Endothelial cell of umbilical vein (primary cell): ENCODE measurements around the gene KRT8. TPM values are rescaled to one million over a fixed set of nuclear protein-coding genes. Genes with fewer than 3 reads are reported as not detected.

ENCODE experiments used
- BruUV-seq: library from RNA; stranded (reverse); fragments of 400-500 nt; replicated peaks from 2 replicates; lab custom pipeline; 2021; lab: Mats Ljungman, UMichigan
- CTCF ChIA-PET: fragments of 300-600, 350-600 bp; sonication (Branson Sonifier 250); formaldehyde crosslinking; loops from one replicate; lab custom pipeline; 2021; ENCODE audit warnings: antibody characterized with exemption, inconsistent platforms; lab: Charles Lee
- POLR2A ChIA-PET: fragments of 300-600, 350-600 bp; sonication (Branson Sonifier 250); formaldehyde crosslinking; loops from one replicate; lab custom pipeline; 2021; ENCODE audit warnings: antibody characterized with exemption, inconsistent platforms; lab: Charles Lee
- DNase-seq: peaks from one replicate; pipeline ENCODE4 v3.0.0-alpha.2; 2011; ENCODE audit warnings: low read depth, low spot score
- FAIRE-seq: peaks from 2 replicates; lab custom pipeline; 2011; peaks lifted over from hg19 to GRCh38; lab: Jason Lieb, UNC
- H2AFZ ChIP-seq: 2 replicates; pipeline ENCODE4 v1.6.0; 2012; ENCODE audit warnings: low read depth, low read length, control low read depth, inconsistent platforms
- H3K27ac ChIP-seq: 2 replicates; pipeline ENCODE4 v1.5.1; 2011; ENCODE audit warnings: low read depth, mild to moderate bottlenecking, control low read depth, low read length, moderate library complexity; ENCODE audit not compliant: insufficient read depth
- H3K27me3 ChIP-seq, 2 experiments: 2 replicates each; pipeline versions ENCODE4 v1.6.0 to v1.6.1; 2011; ENCODE audit warnings: low read length in 2 of 2, mixed read lengths in 1 of 2; ENCODE audit not compliant: control insufficient read depth in 2 of 2, insufficient read depth in 2 of 2
- H3K36me3 ChIP-seq, 2 experiments: 2 replicates in 1 of 2; 3 replicates in 1 of 2; pipeline ENCODE4 v1.5.1; 2011; ENCODE audit warnings: low read length in 2 of 2, mild to moderate bottlenecking in 1 of 2, moderate library complexity in 1 of 2; ENCODE audit not compliant: control insufficient read depth in 2 of 2, insufficient read depth in 2 of 2; ENCODE audit errors: extremely low read depth in 1 of 2
- H3K4me1 ChIP-seq: 3 replicates; pipeline ENCODE4 v1.5.1; 2011; ENCODE audit warnings: mild to moderate bottlenecking, low read length; ENCODE audit not compliant: control insufficient read depth, insufficient read depth; ENCODE audit errors: extremely low read depth
- H3K4me2 ChIP-seq: 2 replicates; pipeline ENCODE4 v1.6.1; 2011; ENCODE audit warnings: low read length, control low read depth, mixed read lengths; ENCODE audit not compliant: insufficient read depth
- H3K4me3 ChIP-seq, 3 experiments: fragments of 200-600 bp in 1 of 3; sonication (generic), shearing (Covaris generic) in 1 of 3; replicated peaks in 1 of 3; 2 replicates each; pipeline ENCODE4 v1.5.1; 2011 to 2016; ENCODE audit warnings: control low read depth in 3 of 3, low read length in 3 of 3, mild to moderate bottlenecking in 2 of 3, inconsistent platforms in 1 of 3, low read depth in 1 of 3, moderate library complexity in 1 of 3; ENCODE audit not compliant: insufficient read depth in 1 of 3
- H3K79me2 ChIP-seq: 2 replicates; pipeline ENCODE4 v1.6.0; 2012; ENCODE audit warnings: low read length, inconsistent platforms; ENCODE audit not compliant: control insufficient read depth, insufficient read depth
- H3K9ac ChIP-seq: replicated peaks from 2 replicates; pipeline ENCODE3; 2011; ENCODE audit warnings: low read length, control low read depth; ENCODE audit not compliant: insufficient read depth; ENCODE audit errors: extremely low read depth
- H3K9me1 ChIP-seq: replicated peaks from 3 replicates; pipeline ENCODE4 v1.6.0; 2011; ENCODE audit warnings: mild to moderate bottlenecking, low read length; ENCODE audit not compliant: control insufficient read depth, insufficient read depth; ENCODE audit errors: extremely low read depth
- H3K9me3 ChIP-seq: replicated peaks from 2 replicates; pipeline ENCODE4 v1.5.1; 2012; ENCODE audit warnings: low read length, inconsistent platforms; ENCODE audit not compliant: control insufficient read depth, insufficient read depth
- H4K20me1 ChIP-seq: replicated peaks from 2 replicates; pipeline ENCODE3; 2011; ENCODE audit warnings: mild to moderate bottlenecking, low read length; ENCODE audit not compliant: control insufficient read depth, insufficient read depth; ENCODE audit errors: extremely low read depth
- EZH2 ChIP-seq: IDR thresholded peaks from 2 replicates; pipeline ENCODE4 v1.6.1; 2012; ENCODE audit warnings: borderline replicate concordance, low read depth, mild to moderate bottlenecking, moderate library complexity, low read length, inconsistent platforms; ENCODE audit not compliant: severe bottlenecking
- FOS ChIP-seq: IDR thresholded peaks from 2 replicates; pipeline ENCODE4 v1.6.1; 2011; ENCODE audit warnings: mild to moderate bottlenecking, low read length, moderate library complexity, borderline replicate concordance; ENCODE audit not compliant: insufficient read depth
- GATA2 ChIP-seq: IDR thresholded peaks from 2 replicates; pipeline ENCODE4 v1.7.0; 2011; ENCODE audit warnings: low read depth, mild to moderate bottlenecking, moderate library complexity, mixed read lengths, low read length; ENCODE audit not compliant: insufficient read length, insufficient read depth
- JUN ChIP-seq: IDR thresholded peaks from 2 replicates; pipeline ENCODE4 v1.6.1; 2011; ENCODE audit warnings: borderline replicate concordance, low read depth; ENCODE audit not compliant: insufficient read length, insufficient read depth
- MYC ChIP-seq: IDR thresholded peaks from one replicate; pipeline ENCODE4 v1.6.1; 2011; ENCODE audit warnings: mild to moderate bottlenecking, low read depth, low read length
- POLR2A ChIP-seq: IDR thresholded peaks from 2 replicates; pipeline ENCODE4 v1.6.1; 2012; ENCODE audit warnings: low read depth, mild to moderate bottlenecking, control low read depth, low read length
- POLR2AphosphoS5 ChIP-seq: IDR thresholded peaks from 2 replicates; pipeline ENCODE4 v1.6.1; 2012; ENCODE audit warnings: low read depth, mild to moderate bottlenecking, control low read depth, low read length, moderate library complexity; ENCODE audit not compliant: insufficient read depth
- dilution Hi-C: fragments of 300-500 bp; cut with MboI; formaldehyde crosslinking; loops from one replicate; pipeline ENCODE4 v1.15.0; 2019; ENCODE audit warnings: low sequenced_read_pairs; ENCODE audit not compliant: extremely low pct_ligation_motif_present
- intact Hi-C: fragments of 100-400 bp; cut with micrococcal nuclease; formaldehyde crosslinking; loops from one replicate; pipeline ENCODE4 v1.10.0; 2022
- polyA plus RNA-seq, 4 experiments: library from polyadenylated mRNA; depleted of rRNA in 3 of 4; stranded (reverse) in 3 of 4; unstranded in 1 of 4; fragments of >200 nt; gene quantifications; 2 replicates each; pipeline versions ENCODE4 v1.2.1 to v1.2.3, GENCODE V29; 2011 to 2012; ENCODE audit warnings: missing spikeins in 1 of 4
- total RNA-seq: library from RNA; stranded (reverse); gene quantifications from 2 replicates; pipeline ENCODE4 v1.2.3, GENCODE V29; 2021
- TF ChIP-seq, protein P1 (sequence below), 2 donors: IDR thresholded peaks; 1 replicate in 1 of 2; 2 replicates in 1 of 2; pipeline ENCODE4 v1.5.1; 2011; ENCODE audit warnings: low read length in 2 of 2, mild to moderate bottlenecking in 2 of 2, moderate library complexity in 2 of 2, control low read depth in 1 of 2, inconsistent platforms in 1 of 2, low read depth in 1 of 2; ENCODE audit not compliant: insufficient read depth in 1 of 2; ENCODE audit errors: extremely low read depth in 1 of 2
- TF ChIP-seq, protein P2 (sequence below): IDR thresholded peaks from 2 replicates; pipeline ENCODE4 v1.6.1; 2011; ENCODE audit not compliant: insufficient read depth, insufficient read length

Gene KRT8
- total and polyA plus RNA-seq, 2 donors (not counting 3 experiments of a cell fraction or from before 2014, with no cell fraction given): 23.5 to 31.7 TPM

DNA sequence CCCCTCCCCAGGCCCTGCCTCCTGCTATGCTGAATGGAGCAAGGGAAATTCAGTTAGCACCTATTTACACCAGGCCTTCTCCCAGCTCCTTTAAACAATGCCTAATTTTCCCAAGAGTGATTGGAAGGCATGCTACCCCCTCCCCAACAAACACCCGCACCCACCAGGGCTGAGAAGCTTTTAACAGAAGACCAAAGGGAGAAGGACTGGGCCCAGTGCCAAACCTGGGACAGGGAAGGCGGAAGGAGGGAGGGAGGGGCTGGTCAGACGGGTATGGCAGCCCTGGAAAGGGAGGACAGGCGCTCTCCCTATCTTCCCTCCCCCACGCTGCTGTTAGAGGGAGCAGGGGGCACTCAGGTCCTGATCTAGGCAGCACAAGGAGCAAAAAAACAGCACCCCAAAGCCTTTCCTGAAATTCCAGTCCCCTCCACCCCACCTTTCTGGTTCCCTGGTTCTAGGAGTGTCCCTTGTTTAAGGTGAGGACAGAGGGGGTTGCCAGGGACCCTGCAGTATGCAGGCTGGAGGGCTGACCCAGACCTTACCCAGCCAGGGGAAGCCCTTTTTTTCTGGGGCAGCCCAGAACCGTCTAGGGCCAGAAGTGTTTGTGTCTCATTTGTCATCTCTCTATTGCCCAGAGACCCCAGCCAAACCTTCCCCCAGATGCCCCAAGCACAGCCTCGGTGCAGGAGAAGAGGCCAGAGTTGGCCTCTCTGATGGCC lies 2.4 kb upstream of the KRT8 start:
- FAIRE-seq (peak; percentile 56), DNase-seq (peak; percentile 25)
- Histone ChIP-seq H3K4me3 (no peak overlapping the region), H3K4me2 (no peak overlapping the region), H3K27me3 (no peaks in the 10 kb centered on the region), H3K4me1 (peaks cover 17% of the 10 kb centered on the region), H3K36me3 (no peaks in the 10 kb centered on the region), H3K27ac (no peak overlapping the region), H3K9ac (no peak overlapping the region), H4K20me1 (no peaks in the 10 kb centered on the region), H3K9me1 (no peaks in the 10 kb centered on the region), H3K9me3 (no peaks in the 10 kb centered on the region), H3K79me2 (no peaks in the 10 kb centered on the region), H2AFZ (no peak overlapping the region)
- intact Hi-C loops: no loop called here
- BruUV-seq: no TSS peak
- dilution Hi-C loops: no loop called here
- TF ChIP-seq, protein P1, sequence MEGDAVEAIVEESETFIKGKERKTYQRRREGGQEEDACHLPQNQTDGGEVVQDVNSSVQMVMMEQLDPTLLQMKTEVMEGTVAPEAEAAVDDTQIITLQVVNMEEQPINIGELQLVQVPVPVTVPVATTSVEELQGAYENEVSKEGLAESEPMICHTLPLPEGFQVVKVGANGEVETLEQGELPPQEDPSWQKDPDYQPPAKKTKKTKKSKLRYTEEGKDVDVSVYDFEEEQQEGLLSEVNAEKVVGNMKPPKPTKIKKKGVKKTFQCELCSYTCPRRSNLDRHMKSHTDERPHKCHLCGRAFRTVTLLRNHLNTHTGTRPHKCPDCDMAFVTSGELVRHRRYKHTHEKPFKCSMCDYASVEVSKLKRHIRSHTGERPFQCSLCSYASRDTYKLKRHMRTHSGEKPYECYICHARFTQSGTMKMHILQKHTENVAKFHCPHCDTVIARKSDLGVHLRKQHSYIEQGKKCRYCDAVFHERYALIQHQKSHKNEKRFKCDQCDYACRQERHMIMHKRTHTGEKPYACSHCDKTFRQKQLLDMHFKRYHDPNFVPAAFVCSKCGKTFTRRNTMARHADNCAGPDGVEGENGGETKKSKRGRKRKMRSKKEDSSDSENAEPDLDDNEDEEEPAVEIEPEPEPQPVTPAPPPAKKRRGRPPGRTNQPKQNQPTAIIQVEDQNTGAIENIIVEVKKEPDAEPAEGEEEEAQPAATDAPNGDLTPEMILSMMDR (IDR thresholded peaks at IDR 0.05; ENCODE audit: extremely low read depth in 1 of 2, insufficient read depth in 1 of 2, low read depth in 1 of 2, low read length in 2 of 2): no peak
- no peak for TF ChIP-seq JUN
- TF ChIP-seq, protein P2, sequence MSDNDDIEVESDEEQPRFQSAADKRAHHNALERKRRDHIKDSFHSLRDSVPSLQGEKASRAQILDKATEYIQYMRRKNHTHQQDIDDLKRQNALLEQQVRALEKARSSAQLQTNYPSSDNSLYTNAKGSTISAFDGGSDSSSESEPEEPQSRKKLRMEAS: no peak
- TF ChIP-seq FOS: no peak
- no peak for TF ChIP-seq POLR2AphosphoS5
- no peak for TF ChIP-seq POLR2A
- TF ChIP-seq GATA2: no peak
- no peak for TF ChIP-seq MYC
- no peak for TF ChIP-seq EZH2
- POLR2A ChIA-PET: interaction anchor here (0.6 kb wide), 1 partner anchor 71 kb away, joined by 7 read pairs; no protein-coding TSS in a partner anchor
- CTCF ChIA-PET: interaction anchor here (0.8 to 1.3 kb wide), 4 partner anchors 11 to 28 kb away, joined by 3 read pairs; no protein-coding TSS in a partner anchor
